Activated naive CD4-positive, alpha-beta T cell treated with anti-CD3 and anti-CD28 coated beads, Interleukin-2, amount 50 U/mL, for 72 hours (primary cell): ENCODE results near the gene PPP4C. TPM values are rescaled to one million over a fixed set of nuclear protein-coding genes. Genes with fewer than 3 reads are reported as not detected.
"Not testable (repeated sequence)": the region's sequence is repeated elsewhere in the genome, so short reads cannot be mapped to it uniquely, and the experiment has no call there.

Experiments
- ATAC-seq, 2 donors: fragments of 150-1000 bp; cut with Tn5 transposase; 2 replicates each; pipeline ENCODE4 v1.10.0; 2021; ENCODE audit warnings: mild to moderate bottlenecking in 2 of 2, moderate library complexity in 2 of 2
- DNase-seq, 2 donors: peaks; one replicate each; pipeline ENCODE4 v3.0.0; 2021 to 2022; ENCODE audit warnings: low spot score in 2 of 2
- H3K27ac Mint-ChIP-seq, 2 donors: one replicate each; pipeline ENCODE4 v1.8.0; 2022; ENCODE audit warnings: mild to moderate bottlenecking in 2 of 2, mixed read lengths in 2 of 2
- H3K36me3 Mint-ChIP-seq, 2 donors: one replicate each; pipeline ENCODE4 v1.8.0; 2022; ENCODE audit warnings: mixed read lengths in 2 of 2
- H3K9me3 Mint-ChIP-seq, 2 donors: one replicate each; pipeline ENCODE4 v1.8.0; 2022; ENCODE audit warnings: mixed read lengths in 2 of 2
- total RNA-seq, 2 donors: library from RNA; stranded (reverse); gene quantifications; one replicate each; pipeline ENCODE4 v1.2.3, GENCODE V29; 2022

Gene PPP4C
- total RNA-seq, 2 donors from 2014 or later: 130 to 136 TPM

GRCh38 chr16:30104492-30104891, 28.7 kb downstream of the PPP4C start:
- peak overlapping the region in 1 of 2 donors; percentile 58 for H3K27ac Mint-ChIP-seq

GRCh38 chr16:30108059-30108850, 32.5 kb downstream of the PPP4C start:
- Mint-ChIP-seq H3K27ac (no peak overlapping the region), H3K36me3 (peaks cover 0 to 14% of the 10 kb centered on the region in 2 donors)

More at GRCh38 chr16:30104492-30104891, 28.7 kb downstream of the PPP4C start:
- no peak for DNase-seq
- ATAC-seq: peak in 1 of 2 donors; percentile 7
- Mint-ChIP-seq H3K9me3 (no peaks in the 10 kb centered on the region), H3K36me3 (peaks cover 0 to 14% of the 10 kb centered on the region in 2 donors)

GRCh38 chr16:30110661-30111060, 34.9 kb downstream of the PPP4C start:
- DNase-seq (no peak), ATAC-seq (no peak)
- Mint-ChIP-seq H3K27ac (peak overlapping the region in 1 of 2 donors; percentile 18), H3K36me3 (no peaks in the 10 kb centered on the region), H3K9me3 (no peaks in the 10 kb centered on the region)

More at GRCh38 chr16:30108059-30108850, 32.5 kb downstream of the PPP4C start:
- DNase-seq (no peak), ATAC-seq (no peak)
- H3K9me3 Mint-ChIP-seq: no peaks in the 10 kb centered on the region

- no peaks in the 10 kb centered on the region for H3K36me3 Mint-ChIP-seq
- no peaks in the 10 kb centered on the region for H3K9me3 Mint-ChIP-seq
- peak overlapping the region in 1 of 2 donors; percentile 77 for H3K27ac Mint-ChIP-seq
- peak; percentile 74 to 77 for ATAC-seq
- peak; percentile 76 to 78 for DNase-seq
Observed at GRCh38 chr16:30112197-30113030, 36.6 kb downstream of the PPP4C start.

- peak; percentile 21 to 43 for ATAC-seq
- Mint-ChIP-seq H3K27ac (peak within 1 kb of the TSS; percentile 33 to 77), H3K9me3 (no peaks in the 10 kb centered on the region), H3K36me3 (no peaks in the 10 kb centered on the region)
- DNase-seq: no peak
Observed at GRCh38 chr16:30113031-30113710, 37.4 kb downstream of the PPP4C start, which contains the start of gene GDPD3. GDPD3 (minus strand) TSS chr16:30113537; CDS start chr16:30113478, 59 bp downstream.

GRCh38 chr16:30113711-30114333, 38.0 kb downstream of the PPP4C start:
- H3K27ac Mint-ChIP-seq: no peak overlapping the region
- peak; percentile 8 to 19 for ATAC-seq
- no peaks in the 10 kb centered on the region for H3K9me3 Mint-ChIP-seq
- no peaks in the 10 kb centered on the region for H3K36me3 Mint-ChIP-seq
- no peak for DNase-seq

GRCh38 chr16:30114411-30114810, 38.6 kb downstream of the PPP4C start:
- Mint-ChIP-seq H3K27ac (peak overlapping the region in 1 of 2 donors; percentile 53), H3K36me3 (no peaks in the 10 kb centered on the region), H3K9me3 (no peaks in the 10 kb centered on the region)
- no peak for DNase-seq
- no peak for ATAC-seq

GRCh38 chr16:30114833-30115232, 39.0 kb downstream of the PPP4C start:
- H3K9me3 Mint-ChIP-seq, DNase-seq, H3K36me3 Mint-ChIP-seq, ATAC-seq: not testable (repeated sequence)
- peak overlapping the region in 1 of 2 donors; percentile 53 for H3K27ac Mint-ChIP-seq

- DNase-seq: no peak
Observed at GRCh38 chr16:30115238-30115637, 39.4 kb downstream of the PPP4C start.

GRCh38 chr16:30116291-30117207, 40.8 kb downstream of the PPP4C start:
- DNase-seq (no peak), ATAC-seq (no peak)
- Mint-ChIP-seq H3K36me3 (peaks cover 0 to 2% of the 10 kb centered on the region in 2 donors), H3K9me3 (no peaks in the 10 kb centered on the region), H3K27ac (peak overlapping the region in 1 of 2 donors; percentile 22)

More at GRCh38 chr16:30115238-30115637, 39.4 kb downstream of the PPP4C start:
- ATAC-seq: no peak
- Mint-ChIP-seq H3K9me3 (no peaks in the 10 kb centered on the region), H3K27ac (peak overlapping the region in 1 of 2 donors; percentile 53), H3K36me3 (no peaks in the 10 kb centered on the region)

GRCh38 chr16:30117768-30118167, 42.0 kb downstream of the PPP4C start:
- Mint-ChIP-seq H3K27ac (no peak overlapping the region), H3K9me3 (no peaks in the 10 kb centered on the region), H3K36me3 (peaks cover 0 to 7% of the 10 kb centered on the region in 2 donors)
- no peak for ATAC-seq
- no peak for DNase-seq

- DNase-seq (no peak), ATAC-seq (no peak)
- Mint-ChIP-seq H3K9me3 (no peaks in the 10 kb centered on the region), H3K27ac (peak overlapping the region in 1 of 2 donors; percentile 38), H3K36me3 (peaks cover 0 to 7% of the 10 kb centered on the region in 2 donors)
Observed at GRCh38 chr16:30119428-30119827, 43.6 kb downstream of the PPP4C start.

GRCh38 chr16:30120340-30121105, 44.7 kb downstream of the PPP4C start:
- Mint-ChIP-seq H3K27ac (peak overlapping the region; percentile 38 to 44), H3K9me3 (no peaks in the 10 kb centered on the region), H3K36me3 (peaks cover 0 to 7% of the 10 kb centered on the region in 2 donors)
- ATAC-seq: no peak
- DNase-seq: no peak

GRCh38 chr16:30121741-30122571, 46.2 kb downstream of the PPP4C start:
- no peak for ATAC-seq
- peak overlapping the region; percentile 89 to 90 for H3K27ac Mint-ChIP-seq
- no peaks in the 10 kb centered on the region for H3K9me3 Mint-ChIP-seq
- no peak for DNase-seq
- H3K36me3 Mint-ChIP-seq: peaks cover 0 to 7% of the 10 kb centered on the region in 2 donors
